Thoracic aorta (tissue), 2 donors: ENCODE data around the gene GLUL. TPM values are rescaled to one million over a fixed set of nuclear protein-coding genes. Genes with fewer than 3 reads are reported as not detected.

Experiments used
- ATAC-seq: fragments of 150-250 bp; one replicate; pipeline ENCODE4 v1.8.0; 2017; ENCODE audit warnings: low read depth; ENCODE audit not compliant: insufficient number of reproducible peaks, low FRiP score
- DNase-seq: peaks from one replicate; pipeline ENCODE4 v3.0.0-alpha.2; 2020; ENCODE audit warnings: low spot score
- H3K27ac ChIP-seq, 2 donors: fragments of 200-600 bp; sonication (generic); 1 replicate in 1 of 2; 2 replicates in 1 of 2; pipeline ENCODE4 v1.5.1; 2016; ENCODE audit warnings: mild to moderate bottlenecking in 2 of 2, moderate library complexity in 2 of 2
- H3K27me3 ChIP-seq: fragments of 200-600 bp; sonication (generic); replicated peaks from 2 replicates; pipeline ENCODE4 v1.6.0; 2016; ENCODE audit warnings: mild to moderate bottlenecking; ENCODE audit not compliant: insufficient read depth
- H3K36me3 ChIP-seq: fragments of 200-600 bp; sonication (generic); one replicate; pipeline ENCODE4 v1.5.1; 2016
- H3K4me1 ChIP-seq, 2 donors: fragments of 200-600 bp; sonication (generic); 1 replicate in 1 of 2; 2 replicates in 1 of 2; pipeline versions ENCODE4 v1.5.1 to v1.6.0; 2016; ENCODE audit warnings: low read depth in 2 of 2, mild to moderate bottlenecking in 1 of 2; ENCODE audit not compliant: control insufficient read depth in 1 of 2
- H3K4me3 ChIP-seq: fragments of 200-600 bp; sonication (generic); 2 replicates; pipeline ENCODE4 v1.5.1; 2016; ENCODE audit warnings: mild to moderate bottlenecking
- H3K9me3 ChIP-seq: fragments of 200-600 bp; sonication (generic); 2 replicates; pipeline ENCODE4 v1.5.1; 2016
- total RNA-seq, 2 donors: library from RNA; depleted of rRNA; stranded (reverse); fragments of >200 nt; gene quantifications; one replicate each; pipeline versions ENCODE4 v1.1.0 to v1.2.3, GENCODE V29; 2016
- TF ChIP-seq, protein P1 (sequence below): fragments of 200-600 bp; sonication (generic); IDR thresholded peaks from one replicate; pipeline ENCODE4 v1.5.1; 2019; ENCODE audit warnings: antibody characterized with exemption

The GLUL gene
- total RNA-seq, 2 donors from 2014 or later: 705 to 998 TPM

DNA sequence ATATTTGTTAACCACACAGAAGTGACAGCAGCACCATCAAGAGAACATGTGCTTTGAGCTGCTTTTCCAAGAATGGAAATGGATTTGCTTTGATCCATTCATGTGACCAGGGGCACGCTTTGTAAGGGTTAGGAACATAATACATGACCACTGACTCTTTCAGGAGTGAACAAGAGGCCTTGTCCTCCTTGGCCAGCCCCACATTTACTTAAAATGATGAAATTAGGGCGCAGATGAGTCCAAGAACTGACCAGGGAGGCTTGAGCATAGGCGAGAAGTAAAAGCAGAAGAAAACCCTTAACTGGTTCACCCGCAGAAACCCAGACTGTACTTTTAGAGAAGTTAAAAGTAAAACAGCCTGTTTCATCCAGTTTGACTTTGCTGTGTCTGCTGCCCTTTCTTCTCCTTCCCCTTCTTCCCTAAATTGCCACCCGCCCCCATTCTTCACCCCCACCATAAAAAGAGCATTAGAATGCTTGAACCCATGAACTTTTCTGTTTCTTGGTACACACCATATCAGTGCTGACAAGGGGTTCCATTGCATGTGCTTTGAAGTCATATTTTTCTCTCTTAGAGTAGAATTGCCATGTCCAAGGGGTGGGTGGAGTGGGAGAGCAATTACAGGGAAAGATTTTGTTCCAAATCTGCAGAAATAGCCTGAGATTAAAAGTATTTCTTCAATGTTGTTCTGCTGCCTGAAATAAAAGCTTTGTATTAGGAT, 2.6 kb upstream of the GLUL start:
- H3K4me3 ChIP-seq: no peak overlapping the region
- no peaks in the 10 kb centered on the region for H3K36me3 ChIP-seq

DNA sequence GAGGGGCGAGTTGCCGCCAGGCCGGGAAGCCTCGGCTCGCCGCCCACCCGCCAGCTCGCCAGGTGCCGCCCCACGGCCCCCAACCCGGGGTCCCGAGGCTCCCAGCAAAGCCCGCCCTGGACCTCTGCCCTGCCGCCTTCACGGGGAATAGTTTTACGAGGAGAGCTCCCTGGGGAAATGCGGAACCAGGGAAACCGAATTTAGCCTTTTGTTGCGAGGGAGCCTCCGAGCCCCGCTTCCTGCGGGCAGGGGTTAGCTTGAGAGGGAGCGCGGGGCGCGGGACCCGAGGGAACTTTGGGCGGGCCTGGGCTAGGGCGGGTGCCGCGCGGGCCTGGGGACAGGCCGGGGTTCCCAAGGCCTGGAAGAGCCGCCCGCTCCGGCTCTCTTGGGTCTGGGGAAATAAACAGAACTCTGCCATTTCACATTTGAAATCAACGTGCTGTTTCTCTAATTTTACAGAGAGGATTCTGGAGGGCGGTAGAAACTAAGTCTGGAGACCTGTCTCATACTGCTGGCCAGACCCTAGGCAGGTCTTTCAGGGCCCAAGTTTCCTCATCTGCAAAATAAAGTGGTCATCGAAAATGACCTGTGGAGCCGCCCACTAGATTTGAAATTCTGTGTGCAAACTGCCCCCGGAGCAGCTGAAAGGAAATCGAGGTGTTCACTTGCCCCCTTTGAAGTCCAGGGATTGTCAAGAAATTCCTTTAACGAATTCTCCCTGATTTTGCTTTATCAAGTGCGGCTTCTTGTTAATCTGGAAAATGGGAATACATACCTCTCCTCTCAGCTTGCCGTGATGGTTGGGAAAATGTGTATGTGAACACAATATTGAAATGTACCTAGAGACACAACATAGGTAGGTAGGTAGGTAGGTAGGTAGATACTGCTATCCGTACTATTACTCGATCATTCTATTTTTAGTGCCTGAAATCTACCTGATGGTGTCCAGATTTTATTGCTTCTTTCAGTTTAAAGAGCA, 749 bp upstream of the GLUL start:
- no peaks in the 10 kb centered on the region for H3K9me3 ChIP-seq
- peak overlapping the region; percentile 98 for H3K4me3 ChIP-seq
- ATAC-seq (peak; percentile 4), DNase-seq (no peak)
- H3K27ac ChIP-seq: peak overlapping the region; percentile 95 to 98
- H3K27me3 ChIP-seq: no peaks in the 10 kb centered on the region
- peaks cover 26 to 30% of the 10 kb centered on the region in 2 donors for H3K4me1 ChIP-seq
- TF ChIP-seq, protein P1, sequence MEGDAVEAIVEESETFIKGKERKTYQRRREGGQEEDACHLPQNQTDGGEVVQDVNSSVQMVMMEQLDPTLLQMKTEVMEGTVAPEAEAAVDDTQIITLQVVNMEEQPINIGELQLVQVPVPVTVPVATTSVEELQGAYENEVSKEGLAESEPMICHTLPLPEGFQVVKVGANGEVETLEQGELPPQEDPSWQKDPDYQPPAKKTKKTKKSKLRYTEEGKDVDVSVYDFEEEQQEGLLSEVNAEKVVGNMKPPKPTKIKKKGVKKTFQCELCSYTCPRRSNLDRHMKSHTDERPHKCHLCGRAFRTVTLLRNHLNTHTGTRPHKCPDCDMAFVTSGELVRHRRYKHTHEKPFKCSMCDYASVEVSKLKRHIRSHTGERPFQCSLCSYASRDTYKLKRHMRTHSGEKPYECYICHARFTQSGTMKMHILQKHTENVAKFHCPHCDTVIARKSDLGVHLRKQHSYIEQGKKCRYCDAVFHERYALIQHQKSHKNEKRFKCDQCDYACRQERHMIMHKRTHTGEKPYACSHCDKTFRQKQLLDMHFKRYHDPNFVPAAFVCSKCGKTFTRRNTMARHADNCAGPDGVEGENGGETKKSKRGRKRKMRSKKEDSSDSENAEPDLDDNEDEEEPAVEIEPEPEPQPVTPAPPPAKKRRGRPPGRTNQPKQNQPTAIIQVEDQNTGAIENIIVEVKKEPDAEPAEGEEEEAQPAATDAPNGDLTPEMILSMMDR: no peak
- H3K36me3 ChIP-seq: peaks cover 14% of the 10 kb centered on the region

More for the DNA sequence above, 2.6 kb upstream of the GLUL start:
- H3K9me3 ChIP-seq: no peaks in the 10 kb centered on the region
- no peak for ATAC-seq
- peaks cover 13 to 14% of the 10 kb centered on the region in 2 donors for H3K4me1 ChIP-seq
- H3K27ac ChIP-seq: no peak overlapping the region
- no peak for DNase-seq
- no peaks in the 10 kb centered on the region for H3K27me3 ChIP-seq
- TF ChIP-seq, protein P1: no peak

DNA sequence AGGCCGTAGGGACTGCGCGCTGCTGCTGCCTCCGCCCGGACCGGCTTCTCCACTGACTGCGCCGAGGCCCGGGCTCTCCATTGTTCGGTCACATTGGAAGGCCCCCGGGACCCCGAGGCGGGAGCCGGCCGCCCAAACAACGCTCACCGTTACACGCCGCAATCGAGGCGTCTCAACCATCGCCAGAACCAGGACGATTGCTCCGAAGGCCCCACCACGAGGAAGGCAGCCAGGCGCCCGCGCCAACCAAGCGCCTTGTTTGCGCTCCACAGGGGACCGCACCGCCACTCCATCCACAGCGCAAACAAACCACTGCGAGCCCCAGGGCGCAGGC, 595 bp downstream of the GLUL start:
- no peak for ATAC-seq

DNA sequence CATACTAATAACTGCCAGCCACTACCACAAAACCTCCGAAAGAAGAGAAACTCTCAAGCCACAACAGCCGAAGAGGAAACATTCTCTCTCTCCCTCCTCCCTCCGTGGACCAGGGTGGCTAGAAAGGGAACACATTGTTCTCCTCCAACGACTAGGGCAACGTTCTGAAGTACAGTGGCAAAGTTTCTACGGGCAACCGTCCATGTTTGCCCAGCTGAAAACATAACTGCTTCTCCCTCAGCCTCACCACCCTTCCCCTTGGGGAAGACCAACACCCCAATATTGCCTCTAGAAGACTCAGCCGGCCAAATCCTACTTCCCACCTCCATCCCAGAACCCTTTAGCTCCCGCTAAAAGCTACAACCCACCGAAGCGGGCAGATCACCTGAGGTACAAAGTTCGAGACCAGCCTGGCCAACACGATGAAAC, 2.0 kb downstream of the GLUL start:
- Histone ChIP-seq H3K36me3 (peaks cover 40% of the 10 kb centered on the region), H3K4me3 (peak overlapping the region; percentile 98), H3K9me3 (no peaks in the 10 kb centered on the region), H3K27ac (peak overlapping the region; percentile 95 to 98), H3K4me1 (peaks cover 22 to 41% of the 10 kb centered on the region in 2 donors), H3K27me3 (no peaks in the 10 kb centered on the region)
- no peak for ATAC-seq
- no peak for DNase-seq
- TF ChIP-seq, protein P1: no peak

More for the DNA sequence above, 595 bp downstream of the GLUL start:
- Histone ChIP-seq H3K9me3 (no peaks in the 10 kb centered on the region), H3K27me3 (no peaks in the 10 kb centered on the region), H3K4me3 (peak overlapping the region; percentile 98), H3K36me3 (peaks cover 28% of the 10 kb centered on the region), H3K27ac (peak overlapping the region; percentile 95 to 98), H3K4me1 (peaks cover 22 to 38% of the 10 kb centered on the region in 2 donors)
- TF ChIP-seq, protein P1: peak; percentile 38
- DNase-seq: no peak
